HG03432 (cell line): Measurements from ENCODE around the gene IL7R.

Source experiments
- ATAC-seq: cut with Tn5 transposase; IDR thresholded peaks from one replicate; pipeline ENCODE4 v1.9.1; 2021; ENCODE audit warnings: mild to moderate bottlenecking, moderate library complexity; ENCODE audit not compliant: unreplicated experiment

The IL7R gene

DNA sequence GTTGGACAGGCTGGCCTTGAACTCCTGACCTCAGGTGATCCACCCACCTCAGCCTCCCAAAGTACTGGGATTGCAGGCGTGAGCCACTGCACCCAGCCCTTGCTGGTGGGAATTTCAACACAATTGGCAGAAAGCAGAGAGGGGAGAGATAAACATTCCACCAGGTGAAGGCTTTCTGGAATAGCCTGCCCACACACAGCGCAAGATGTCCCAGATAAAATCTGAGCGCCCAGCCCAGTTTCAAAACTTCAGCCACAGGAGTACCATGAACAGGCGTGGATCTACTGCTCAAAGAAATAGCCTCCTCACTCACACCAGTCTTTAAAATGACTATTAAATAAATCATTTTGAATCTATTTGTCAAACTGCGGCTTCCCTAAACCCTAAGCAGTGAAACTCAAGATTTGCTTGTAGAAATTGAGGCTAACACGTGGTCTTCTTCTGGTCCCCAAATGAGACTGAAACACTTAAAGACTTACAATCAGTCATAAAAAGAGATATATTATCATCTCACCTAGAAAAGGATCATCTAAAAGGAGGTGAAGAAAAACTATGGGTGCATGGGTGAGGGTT, 47.0 kb downstream of the IL7R start:
- ATAC-seq, result no peak

DNA sequence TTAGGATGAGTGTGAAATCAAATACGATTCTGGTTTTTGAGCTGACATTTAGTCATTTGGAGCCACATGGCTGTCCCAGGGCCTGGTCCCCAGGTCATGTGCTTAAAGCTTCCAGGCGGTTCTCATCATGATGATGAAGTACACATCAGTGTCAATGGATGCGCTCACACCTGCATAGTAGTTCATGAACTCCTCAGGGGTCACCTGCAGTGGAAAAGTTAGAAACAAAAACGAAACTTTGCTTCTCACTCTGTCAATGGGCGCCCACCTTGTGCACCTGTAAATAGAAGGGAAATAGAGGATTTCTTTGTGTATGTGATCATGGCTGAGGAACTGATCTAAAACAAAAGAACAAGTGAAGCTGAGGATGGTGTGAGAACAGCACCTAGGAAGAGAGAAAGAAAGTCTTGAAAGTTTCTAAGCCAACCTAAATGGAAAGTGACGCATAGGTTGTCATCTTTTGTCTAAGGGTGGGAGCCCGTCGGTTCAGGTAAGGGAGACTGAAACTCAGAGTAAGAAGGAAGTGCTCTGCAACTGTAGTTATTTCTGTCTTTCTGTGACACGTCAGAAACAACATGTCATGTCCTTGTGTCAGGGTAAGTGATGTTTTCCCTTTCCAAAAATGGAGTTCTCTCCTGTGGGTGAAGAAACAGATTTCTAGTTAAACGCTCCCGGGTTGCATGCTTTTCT, 47.9 kb downstream of the IL7R start:
- peak; percentile 69 for ATAC-seq

DNA sequence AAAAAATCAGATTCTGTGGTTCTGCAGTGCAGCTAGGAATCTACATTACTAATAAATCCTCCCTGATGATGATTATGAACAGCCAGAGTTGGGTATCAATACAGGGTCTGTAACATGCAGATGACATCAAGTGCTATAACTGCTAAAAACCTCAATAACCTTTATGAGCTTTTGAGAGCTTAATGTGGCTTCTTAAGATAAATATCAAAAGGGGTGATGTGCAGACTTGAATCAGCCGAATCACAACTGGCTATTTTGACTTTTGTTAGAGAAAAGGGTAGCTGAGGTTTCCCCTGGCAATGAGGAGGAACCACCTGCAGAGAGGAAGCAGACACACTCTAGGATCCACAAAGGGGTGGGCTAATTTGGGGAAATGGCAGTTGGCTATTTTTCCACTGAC, 51.5 kb downstream of the IL7R start:
- no peak for ATAC-seq

DNA sequence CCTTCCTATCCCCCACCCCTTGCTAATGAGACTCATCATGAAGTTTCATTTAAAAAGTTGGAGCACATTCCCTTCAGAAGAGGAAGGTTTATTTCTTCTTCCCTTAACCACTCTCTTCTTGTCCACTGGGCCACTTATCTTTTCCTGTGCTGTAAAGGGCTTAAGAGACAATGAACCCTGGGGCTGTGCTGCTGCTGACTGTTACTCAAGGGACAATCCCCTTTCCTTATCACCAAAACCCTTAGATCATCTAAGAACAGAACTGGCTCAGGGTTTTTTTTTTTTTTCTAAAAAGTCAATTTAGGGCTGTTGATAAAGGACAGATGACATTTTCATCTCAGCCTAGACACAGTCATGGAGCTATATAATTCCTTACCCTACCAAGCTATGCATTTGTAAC, 52.1 kb downstream of the IL7R start:
- ATAC-seq, result no peak

DNA sequence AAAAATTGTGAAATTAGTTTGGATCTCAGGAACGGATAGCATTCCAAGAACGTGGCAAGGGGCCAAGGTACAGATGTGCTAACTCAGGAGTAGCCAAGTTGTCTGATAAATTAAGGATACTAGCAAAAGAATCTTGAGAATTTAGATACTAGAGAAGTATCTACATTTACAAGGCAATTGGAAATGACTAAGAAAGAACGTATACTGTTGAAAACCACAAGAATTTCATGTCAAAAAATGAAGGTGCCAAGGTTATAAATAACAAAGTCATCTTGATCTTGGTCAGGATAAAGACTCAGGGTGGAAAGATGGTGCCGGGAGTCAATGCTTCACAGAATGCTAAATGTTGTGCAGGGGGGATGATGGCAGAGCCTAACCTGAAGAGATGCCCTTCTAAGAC, 62.5 kb downstream of the IL7R start:
- ATAC-seq, result no peak

DNA sequence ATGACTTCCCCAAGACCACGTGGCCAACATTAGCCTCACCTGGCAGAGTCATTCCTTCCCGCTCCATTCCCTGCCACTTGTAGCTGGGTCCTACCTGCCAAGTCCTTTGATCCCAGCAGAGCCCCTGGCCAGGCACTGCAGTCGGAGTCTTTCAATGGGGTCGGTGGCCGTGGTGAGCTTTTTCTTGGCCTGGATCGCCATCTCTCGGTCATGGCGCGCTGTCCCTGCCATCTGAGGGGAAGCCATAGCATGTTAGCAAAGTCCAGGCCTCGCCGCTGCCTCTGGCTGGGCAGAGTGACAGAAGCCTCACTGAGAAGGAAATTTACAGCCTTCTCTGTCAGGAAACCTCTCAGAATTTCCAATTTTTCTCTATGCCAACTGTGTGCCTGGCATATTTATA, 64.2 kb downstream of the IL7R start:
- ATAC-seq, result no peak

DNA sequence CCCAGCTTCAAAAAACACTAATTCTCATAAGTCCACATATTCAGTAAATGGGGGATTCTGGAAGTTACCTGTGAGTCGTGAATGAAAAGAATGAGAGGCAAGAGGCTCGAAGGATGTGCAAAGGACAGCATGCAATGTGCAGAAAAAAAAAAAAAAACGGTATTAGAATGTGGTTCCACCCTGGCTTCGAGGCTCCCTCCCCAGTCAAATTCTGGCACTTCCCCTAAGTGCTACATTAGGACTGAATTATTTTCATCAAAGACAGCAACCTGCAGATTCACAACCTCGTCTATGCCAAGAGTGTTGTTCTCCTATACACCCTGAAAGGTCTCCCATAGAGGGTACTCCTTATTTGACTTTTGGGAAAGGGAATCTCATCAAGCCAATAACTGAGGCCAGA, 65.2 kb downstream of the IL7R start:
- no peak for ATAC-seq

DNA sequence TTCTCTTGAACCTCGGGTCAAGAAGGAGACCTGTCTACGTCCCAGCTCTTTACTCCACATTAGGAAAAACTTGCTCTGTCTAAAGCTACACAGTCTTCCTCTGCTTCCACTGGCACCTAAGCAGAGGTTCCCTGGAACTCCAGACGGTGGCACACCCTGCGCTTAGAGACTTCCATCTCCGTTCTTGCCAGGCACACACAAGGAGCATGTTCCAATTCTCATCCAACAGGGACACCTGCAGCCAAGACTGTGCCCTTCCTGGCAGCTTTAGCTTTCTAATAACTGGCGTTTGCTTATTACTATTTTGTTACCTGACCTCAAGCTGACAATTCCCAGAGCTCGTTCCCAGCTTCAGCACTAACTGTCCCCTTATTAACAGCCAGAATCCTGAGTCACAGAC, 65.8 kb downstream of the IL7R start:
- no peak for ATAC-seq

DNA sequence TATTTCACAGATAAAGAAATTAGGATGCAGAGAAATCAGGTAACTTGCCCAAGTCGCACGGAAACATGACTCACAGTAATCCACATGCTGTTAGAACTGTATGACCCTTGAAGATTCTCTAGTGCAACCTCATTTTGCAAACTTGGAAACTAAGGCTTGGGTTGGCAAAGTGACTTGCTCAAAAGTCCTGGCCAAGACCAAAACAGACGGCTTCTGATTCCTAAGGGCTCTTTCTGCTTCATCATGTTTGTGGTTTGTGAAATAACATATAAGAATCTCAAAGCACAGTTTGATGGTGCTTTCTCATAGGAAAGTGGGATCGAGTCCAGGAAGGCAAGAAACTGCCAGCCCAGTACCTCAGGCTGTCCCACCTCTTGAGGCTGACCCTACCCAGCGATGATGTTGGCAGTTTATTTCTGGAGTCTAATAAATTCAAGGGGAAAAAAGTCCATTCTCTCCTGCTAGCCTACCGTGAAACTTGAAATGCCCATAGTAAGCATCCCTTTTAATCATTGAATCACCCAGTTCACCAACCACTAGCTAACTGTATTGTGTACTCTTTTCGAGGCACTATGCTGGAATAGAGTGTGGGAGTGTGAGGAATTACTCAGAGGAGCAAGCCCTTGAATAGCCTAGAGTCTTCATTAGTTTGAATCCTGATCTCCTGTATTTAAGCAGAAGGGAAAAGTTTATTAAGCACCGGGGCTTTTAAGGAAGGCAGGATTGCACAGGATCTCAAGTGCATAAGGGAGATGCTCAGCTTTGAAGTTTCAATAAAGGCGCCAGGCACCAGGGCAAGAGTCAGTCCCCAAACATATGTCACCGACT, 67.6 kb downstream of the IL7R start:
- no peak for ATAC-seq

DNA sequence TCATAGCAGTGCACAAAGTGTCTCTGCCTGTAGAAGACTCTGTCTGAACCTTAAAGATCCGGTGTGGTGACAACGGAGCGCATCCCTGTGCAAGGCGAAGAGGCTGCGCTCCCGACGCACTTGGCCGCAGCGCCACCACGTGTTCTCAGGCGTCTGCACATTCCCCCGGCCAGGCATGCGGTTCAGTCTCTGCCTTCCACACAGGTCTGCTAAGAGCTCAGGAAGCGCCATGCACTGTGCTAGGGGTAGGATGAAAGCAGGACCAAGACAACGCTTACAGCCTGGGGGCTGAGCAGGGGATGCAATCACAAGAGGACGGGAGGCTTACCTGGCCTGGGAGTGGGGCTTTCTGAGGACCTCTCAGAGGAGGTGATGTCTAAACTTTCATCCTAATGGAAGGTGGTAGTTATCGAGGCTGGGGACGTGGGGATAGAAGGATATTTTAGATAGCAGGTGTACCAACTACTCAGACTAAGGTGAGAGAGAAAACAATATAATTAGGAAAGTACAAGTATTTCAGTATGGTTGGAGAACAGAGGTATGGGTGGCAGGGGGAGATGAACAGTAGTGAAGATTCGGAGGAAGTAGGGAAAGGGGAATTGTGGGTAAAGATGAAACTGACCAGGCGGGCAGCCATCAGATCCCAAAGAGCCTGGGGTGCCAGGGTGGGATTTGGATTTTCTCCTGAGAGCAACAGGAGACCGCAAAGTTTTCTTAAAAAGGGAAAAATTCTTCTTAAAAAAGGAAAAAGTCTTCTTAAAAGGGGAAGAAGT, 68.4 kb downstream of the IL7R start:
- peak; percentile 86 for ATAC-seq

DNA sequence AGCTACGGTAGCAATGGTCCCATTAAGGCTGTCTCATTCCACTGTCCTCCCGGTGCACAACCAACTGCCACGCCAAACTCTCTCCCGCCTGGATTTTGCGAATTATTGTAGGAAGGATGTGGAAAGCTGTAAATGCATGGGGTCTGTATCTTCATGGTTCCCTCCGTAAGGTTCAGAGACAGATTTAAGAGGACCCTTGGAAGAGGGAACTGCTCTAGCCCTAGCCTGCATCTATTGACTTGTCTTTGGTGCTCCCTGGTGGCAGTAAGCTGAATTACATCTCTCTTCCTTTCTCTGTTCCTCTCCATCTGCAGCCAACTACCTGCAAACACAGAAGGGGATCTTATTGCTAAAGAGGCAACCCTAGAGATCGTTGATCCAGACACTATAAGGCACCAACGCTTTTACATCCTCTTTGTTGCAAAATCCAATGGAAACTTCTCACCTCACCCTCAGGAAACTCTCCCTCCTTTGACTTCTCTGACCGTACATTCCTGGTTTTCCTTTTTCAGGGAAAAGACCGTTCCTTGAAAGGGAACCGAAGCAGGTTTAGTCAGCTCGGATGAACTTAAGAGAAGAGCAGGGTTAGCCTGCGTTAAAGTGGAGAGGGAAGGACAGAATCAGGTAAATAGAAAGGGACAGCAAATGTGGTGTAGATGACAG, 69.8 kb downstream of the IL7R start:
- peak; percentile 72 for ATAC-seq
